SKM-1 (cell line): ENCODE measurements around the gene CARD9.

Experiments
- DNase-seq: peaks from one replicate; lab custom pipeline; 2025; ENCODE audit not compliant: unreplicated experiment; lab: John Stamatoyannopoulos, UW

CARD9 gene

DNA sequence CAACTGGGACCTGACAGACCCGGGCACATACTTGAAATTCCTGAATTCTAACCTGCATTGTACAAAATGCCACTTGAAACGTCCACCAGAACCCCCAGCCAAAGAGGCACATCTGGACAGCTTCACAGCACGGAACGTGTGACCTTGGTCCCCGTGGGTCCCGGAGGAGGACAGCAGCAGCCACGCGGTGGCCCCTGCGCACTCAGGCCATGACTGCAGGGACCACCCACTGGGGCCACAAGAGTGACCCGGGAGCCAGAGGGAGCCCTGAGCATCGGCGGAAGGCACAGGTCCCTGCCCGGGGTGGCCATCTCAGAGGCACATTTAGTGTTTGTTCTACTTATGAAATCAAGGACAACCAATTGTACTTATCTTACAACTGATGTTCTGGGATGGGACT is 28.6 kb upstream of the CARD9 start:
- no peak for DNase-seq

DNA sequence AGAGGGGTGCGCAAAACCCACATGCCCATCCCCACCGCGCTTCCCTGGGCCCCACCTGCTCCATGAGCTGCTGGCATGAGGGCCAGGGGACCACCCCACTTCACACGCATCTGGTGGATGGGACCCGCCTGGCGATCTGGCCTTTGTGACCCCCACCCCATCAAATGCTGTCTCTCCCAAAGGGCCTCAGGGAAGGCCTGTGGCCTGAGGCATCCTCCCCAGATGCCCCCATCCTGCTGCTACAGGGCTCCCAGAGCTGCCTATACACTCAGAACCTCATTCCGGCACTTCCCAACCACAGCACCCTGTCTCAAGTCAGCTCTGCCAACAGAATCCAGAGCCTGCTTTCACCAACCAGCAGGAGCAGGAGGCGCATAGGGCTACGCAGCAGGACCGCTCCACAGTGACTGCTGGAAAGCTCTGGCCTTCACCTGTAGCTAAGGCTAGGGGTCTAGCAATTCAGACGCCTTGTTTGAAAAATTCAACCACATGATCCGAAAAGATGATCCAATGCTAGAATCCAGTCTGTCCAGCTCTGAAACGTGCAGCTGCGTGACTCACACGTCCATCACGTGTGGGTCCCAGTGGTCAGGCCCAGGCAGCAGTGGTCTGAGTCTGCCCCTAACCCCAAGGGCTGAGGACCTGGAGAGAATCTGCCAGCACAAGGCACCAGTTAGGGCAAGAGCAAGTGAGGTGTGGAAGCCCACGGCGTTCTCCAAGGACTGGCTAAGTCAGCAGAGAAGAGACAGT is 27.9 kb upstream of the CARD9 start:
- no peak for DNase-seq

DNA sequence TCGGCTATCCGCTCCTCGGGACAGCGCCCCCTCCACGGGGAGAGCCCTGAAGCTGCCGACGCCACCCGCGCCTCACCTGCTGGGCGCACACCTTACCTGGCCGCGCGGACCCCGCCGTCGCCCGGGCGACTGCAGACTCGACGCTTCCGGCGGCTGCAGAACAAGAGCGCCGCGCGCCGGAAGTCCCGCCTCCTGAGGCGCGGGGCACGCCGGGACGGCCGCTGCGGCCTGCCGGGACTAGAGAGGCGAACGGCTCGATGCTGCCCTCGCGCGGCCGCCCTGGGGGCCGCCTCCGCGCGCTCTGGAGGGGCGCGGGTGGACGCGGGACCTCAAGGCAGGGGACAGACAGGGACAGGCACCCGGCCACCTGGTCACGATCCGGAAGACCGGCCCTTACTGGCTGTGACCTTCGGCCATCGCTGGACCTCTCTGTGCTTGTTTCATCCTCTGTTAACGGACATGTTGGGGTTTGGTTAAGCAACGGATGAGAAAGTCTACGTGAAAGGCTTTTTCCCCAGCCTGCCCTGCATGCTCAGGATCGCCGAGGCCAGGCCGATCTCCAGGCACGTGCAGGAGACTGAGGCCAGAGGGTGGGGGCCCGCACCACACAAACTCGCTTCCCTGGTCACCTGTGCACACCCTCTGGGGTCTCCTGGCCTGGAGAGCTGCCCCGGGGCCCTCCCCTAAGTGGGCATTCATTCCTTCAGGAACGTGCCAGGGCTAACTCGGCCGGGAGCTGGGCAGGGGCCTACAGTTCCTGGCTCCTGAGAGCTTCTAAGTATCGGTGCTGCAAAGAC is 26.8 kb upstream of the CARD9 start, which contains the start of gene SNAPC4:
SNAPC4 (minus strand) TSS at position 133 of the 797 bp plus-strand sequence. CDS start 1,742 bp downstream, outside the sequence.
- DNase-seq: peak; percentile 83

DNA sequence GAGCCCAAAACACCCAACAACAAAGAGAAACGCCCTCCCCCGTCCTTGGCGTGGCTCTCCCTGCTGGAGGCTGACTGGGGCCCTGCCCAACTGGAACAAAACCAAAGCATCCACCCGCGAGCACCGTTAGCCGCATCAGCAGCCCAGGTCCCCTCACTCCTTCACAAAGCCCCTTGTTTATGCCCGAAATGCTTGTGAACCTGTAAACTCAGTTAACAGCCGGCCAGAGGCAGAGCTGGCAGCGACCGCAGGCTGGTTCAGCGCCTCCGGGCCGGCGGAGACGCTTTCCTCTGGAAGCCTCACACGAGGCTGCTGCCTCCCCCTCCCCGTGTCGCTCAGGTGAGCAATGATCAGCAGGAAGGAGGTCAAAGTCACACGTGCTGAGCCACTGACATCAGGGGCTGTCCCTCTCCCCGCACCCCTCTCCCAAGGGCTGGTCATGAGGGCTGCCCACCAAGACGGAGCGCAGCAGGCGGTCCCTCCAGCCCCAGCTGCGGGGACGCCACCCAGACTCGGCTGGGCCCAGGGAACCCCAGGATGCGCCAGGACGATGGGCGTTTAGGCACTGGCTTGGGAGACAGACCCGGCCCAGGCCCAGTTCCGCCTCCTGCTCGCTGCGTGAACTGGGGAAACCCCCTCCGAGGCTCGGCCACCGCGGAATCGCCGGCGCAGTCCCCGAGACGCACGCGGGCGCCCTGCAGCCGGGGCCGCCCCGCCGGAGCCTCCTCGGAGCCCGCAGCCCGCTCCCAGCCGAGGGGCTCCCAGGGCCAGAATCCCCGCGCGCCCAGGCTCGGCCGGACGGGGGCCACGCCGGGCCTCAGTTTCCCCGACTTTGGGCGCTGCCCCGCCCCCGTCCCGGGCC is 25.9 kb upstream of the CARD9 start:
- no peak for DNase-seq

DNA sequence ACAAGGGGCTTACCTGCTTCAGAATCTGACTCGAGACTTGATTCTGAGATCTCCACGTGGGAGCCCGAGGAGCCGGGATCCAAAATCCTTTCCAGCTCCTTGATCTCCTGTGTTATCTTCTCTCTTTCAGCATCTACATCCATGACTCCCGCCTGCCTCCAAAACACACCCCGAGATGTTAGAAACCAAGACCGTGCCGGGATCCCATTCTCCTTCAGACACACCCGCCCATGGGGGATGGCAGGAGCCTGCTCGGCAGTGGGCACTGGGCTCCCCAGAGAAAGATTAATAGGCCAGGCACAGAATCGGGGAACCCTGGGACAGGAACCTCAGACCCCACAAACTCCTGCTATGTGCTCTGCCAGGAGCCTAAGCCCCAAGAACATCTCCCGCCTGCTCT is 24.8 kb upstream of the CARD9 start:
- no peak for DNase-seq

DNA sequence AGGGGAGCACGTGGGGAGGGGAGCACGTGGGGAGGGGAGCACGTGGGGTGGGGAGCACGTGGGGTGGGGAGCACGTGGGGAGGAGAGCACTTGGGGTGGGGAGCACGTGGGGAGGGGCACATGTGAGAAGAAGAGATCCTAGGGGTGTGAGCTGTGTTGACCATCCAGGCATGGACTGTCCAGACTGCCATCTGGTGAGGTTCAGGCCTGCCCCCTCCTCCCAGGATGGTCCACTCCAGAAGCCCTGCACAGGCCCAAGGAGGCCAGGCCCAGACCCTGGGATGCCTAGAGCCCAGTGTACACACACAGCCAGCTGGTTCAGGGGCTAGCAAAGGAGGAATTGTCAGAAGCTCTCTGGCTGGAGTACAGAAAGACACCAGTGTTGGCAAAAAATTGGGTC is 24.2 kb upstream of the CARD9 start:
- no peak for DNase-seq

DNA sequence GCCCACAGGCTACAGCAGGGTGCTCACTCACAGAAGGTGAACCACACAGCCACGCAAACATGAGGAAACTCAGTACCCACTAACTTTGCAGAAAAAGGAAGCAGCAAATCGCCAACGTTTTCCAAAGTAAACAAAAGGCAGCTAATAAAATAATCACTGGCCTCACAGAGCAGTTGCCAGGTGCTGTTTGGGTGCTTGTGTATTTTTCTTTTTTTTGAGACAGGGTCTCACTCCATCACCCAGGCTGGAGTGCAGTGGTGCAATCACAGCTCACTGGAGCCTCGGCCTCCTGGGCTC is 22.7 kb upstream of the CARD9 start:
- no peak for DNase-seq

DNA sequence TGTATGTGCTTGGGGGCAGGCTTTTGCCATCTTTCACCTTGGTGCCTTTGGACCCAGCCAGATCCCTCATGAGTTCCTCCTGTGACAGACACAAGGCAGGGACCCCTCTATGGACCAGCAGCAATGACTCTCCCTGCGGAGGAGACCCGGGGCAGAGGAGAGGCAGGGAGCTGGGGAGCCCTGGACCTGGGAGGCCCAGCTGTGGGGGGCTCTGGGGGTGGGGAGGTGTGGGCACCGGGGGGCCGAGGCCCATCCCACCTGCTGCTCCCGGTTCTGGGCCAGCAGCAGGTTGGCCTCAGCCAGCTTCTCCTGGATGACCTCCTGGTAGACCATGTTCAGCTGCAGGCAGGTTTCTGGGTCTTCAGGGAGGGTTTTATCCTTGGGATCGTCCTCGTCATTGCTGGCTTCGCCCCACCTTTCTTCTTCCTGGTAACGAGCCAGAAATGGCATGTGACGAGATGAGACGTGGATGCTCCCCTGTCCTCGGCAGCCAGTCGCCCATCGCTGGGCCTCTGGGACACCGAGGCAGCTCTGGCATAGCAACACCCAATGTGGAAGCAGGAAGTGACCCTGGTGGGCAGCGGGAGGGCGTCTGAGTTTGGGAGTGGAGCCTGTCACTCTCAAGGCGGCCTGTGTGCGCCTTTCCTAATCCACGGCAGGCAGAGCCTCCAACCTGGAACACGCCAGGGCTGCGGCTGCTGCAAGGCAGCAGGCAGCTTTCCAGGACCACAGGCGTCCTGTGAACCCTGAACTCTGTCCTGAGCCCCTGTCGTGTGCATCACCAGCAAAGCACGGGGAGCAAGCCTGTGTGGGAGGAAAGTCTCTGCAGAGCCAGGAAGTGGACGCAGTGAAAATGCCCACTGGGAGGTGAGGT is 22.1 kb upstream of the CARD9 start:
- no peak for DNase-seq

DNA sequence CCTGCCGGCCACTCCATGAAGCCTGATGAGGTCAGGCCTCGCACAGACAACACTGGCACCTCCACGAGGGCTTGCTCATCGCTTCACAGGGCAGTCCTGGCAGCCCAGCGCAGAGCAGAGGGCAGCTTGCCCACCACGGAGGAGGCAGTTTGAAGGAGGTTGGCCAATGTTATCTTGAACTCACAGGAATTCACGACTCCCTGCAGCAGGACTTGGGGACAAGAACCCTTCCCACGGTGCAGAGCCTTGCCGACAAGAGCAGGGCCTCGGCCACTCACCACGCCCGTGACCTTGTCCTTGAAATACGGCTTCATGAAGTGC is 21.5 kb upstream of the CARD9 start:
- DNase-seq: no peak

DNA sequence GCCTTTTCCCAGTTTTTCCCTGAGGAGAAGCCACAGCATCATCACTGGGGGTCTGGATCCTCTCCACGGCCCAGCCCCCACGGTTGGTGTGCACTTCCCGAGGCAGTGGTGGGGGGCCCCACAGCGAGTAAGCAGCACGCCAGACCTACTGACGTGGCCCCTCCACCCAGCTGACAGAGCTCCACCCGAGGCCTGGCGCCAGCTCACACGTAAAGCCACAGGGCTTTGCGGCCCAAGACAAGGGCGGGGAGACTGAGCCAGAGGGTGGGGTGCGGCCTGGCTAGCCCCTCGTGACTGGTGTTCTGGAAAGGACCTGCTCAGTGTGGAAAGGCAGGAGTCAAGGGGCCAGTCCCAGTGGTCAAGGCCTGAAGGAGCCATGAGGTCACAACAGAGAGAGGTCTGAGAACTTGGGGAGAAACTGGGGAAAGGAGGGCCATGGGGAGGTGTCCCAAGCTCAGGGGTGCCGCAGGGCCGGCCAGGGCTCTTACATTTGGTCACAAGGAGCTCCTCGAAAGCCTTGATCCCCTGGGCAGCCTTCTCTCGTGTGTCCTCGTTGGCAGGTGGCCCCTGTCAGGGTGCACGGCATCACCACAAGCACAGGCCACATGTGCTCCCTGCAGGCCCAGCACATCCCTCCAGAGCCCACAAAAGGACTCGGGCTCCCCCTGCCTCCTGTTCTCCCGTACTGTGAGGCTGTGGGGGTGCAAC is 21.0 kb upstream of the CARD9 start:
- DNase-seq: no peak

DNA sequence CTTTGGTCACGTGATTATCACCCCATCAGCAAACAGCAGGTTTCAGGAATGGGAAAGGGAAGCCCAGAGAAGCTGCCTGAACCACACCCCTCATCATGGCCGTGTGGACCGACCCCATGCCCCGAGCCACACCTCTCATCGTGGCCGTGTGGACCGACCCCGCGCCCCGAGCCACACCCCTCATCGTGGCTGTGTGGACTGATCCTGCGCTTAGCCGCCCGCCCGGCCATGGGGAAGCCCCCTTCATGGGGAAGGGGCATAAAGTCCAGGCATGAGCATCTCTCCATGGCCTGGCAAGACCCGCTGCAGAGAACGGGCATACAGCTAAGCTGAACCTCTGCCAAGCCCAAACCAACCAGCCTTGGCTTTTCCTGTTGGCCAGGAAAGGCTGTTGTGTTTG is 20.1 kb upstream of the CARD9 start:
- DNase-seq: no peak

DNA sequence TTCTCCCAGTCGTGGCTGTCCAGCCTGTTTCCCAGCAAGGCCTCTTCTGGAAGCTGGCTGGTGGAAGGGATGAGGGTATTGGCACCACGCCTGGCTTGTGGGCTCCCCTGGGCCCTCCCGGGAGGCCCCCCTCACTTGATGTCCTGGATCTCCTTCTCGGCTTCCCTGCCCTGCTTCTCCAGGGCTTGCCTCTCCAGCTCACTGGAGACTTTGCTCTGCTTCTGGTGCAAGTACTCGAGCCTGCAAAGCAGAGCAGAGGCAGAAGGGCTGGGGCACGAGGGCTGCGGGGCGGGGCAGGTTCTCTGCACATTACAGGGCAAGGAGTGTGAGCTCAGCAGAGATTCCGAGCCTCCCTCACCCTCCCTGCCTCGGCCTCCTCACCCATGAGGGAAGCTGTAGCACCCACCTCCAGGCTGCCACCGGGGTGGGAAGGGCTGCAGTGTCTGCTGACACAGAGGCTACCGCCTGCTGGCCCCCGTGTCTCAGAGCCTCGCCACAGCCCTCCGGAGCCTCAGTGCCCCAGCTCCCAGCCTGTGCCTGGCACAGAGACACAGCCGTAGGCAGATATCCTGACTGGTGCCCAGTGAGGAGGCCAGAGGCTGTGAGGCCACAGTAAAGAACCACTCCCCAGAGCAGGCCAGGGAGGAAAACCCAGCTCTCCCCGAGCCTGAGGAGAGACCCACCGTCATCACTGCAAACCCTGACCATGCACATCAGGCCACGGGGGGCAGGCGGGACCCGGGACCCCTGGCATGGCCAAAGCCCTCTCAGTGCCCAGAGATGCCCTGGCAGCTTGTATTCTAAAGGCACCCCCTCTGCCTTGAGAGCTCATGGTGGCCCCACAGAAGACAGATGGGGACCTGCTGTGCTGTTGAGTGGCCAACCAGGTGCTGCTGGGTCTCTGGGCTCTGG is 19.3 kb upstream of the CARD9 start:
- no peak for DNase-seq

DNA sequence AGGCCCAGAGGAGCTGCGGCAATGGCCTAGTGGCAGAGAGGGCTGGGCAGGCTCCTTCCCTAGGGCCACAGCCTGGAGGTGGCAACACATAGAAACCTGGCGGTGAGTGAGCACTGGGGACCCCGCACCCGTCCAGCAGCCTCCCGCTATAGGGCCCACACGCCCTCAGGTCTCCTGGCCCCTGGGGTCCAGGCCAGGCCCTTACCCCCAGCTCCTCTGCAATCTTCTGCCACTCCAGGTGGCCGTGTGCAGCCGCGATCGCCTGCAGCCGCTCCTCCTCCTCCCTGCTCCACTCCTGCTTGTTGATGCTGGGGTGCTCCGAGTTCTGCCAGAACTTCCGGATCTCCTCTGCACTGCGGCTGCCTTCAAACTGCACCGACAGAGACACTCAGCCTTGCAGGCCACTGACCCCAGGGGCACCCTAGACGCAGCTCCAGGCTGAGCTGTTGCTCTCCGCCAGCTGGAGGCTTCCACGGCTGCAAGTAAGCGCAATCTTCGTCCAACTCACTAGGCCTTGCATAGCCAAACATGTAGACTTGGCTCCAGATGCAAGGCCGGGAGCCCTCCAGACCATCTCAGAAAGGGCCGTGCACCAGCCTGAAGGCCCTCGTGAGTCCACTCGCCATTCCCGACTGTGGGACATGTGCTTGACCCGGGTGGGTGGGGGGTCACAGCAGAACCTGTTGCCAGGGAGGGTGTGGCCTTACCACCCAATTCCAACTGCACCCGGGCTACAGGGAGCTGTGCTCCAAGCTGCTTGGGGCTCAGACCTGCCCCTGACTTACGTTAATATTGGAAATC is 18.5 kb upstream of the CARD9 start:
- no peak for DNase-seq

DNA sequence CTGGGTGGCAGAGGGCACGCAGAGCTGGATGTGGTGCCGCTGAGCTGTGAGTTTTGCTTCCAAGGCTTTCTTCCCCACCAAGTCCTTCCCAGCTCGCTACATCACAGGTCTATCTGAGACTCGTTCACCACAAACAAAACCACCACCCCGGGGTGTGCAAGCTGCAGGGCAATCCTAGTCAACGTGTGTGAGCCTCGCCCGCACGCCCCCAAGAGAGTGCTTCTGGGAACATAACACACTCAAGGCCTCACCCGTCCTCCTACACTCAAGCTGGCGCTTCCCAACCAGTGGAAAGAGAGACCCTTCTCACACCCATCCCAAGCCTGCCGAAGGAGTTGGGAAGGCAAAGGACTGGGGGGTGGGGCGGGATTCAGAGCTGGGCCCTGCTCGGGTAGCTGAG is 15.9 kb upstream of the CARD9 start:
- DNase-seq: no peak

DNA sequence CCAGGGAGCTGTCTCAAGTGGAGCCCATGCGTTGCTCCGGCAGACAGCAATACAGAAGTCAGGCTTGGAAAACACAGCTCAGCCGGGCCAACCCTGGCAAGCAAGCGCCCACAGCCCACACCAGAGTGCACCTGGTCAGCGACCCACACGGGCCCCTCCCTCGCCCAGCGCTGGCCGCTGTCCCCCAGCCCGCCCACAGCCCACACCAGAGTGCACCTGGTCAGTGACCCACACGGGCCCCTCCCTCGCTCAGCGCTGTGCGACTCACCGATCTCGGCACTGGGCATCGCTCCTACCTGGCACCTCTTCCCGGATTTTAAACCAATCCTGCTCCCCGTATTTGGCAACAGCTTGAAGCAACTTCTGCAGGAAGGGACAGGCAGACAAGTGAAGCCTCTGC is 13.7 kb upstream of the CARD9 start:
- DNase-seq: no peak

DNA sequence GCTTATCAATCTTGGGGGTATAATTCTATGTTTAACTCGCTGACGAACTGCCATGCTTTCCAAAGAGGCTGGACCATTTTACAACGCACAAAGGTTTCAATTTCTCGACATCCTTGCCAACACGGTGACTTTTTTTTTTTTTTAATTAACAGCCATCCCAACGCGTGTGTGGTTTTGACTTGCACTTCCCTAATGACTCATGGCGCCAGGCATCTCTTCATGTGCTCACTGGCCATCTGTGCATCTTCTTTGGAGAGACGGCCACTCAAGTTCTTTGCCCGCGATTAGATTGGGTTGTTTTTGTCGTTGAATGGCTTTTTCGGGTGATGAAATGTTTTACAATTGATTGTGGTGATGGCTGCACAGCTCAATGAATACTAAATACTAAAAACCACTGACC is 12.5 kb upstream of the CARD9 start:
- no peak for DNase-seq

DNA sequence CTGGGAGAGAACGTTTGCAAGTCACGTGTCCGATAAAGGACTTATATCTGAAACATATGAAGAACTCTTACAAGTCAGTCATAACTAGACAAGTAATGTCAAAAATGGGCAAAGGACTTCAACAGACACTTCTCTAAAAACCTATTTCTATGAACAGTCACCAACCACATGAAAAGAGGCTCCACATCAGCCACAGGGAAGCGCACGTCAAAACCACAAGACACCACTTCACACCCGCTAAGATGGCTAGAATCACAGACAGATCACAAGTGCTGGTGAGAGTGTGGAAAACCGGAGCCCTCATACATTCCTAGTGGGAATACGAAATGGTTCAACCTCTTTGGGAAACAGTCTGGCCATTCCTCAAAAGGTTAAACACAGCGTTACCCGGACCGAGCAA is 11.5 kb upstream of the CARD9 start:
- no peak for DNase-seq

DNA sequence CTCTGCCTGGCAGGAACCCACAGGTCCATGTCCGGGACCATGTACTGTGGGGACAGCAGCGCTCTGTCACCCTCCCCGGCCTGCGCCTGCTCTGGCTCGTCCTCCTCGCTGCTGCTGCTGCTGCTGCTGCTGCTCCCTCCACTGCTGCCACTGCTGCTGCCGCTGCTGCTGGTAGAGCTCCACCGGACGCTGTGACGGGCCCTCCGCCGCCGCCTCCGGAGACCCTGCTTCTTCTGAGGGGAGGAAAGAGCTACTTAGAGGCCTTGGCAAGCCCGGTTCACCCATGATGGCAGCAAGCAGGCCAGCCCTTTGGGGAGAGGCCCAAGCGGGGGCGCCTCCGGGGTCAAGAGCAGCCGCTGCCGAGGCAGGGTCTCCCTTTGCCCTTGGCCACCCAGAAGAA is 10.0 kb upstream of the CARD9 start:
- no peak for DNase-seq
